ENCODE measurements around the gene NFKBIE. TPM values are rescaled to one million over a fixed set of nuclear protein-coding genes. Genes with fewer than 3 reads are reported as not detected.

The NFKBIE gene
- total RNA-seq, 1 experiment from 2014 or later = 33.4 TPM

- DNase-seq (ENCODE audit: low spot score) = no peak
Measured at GRCh38 chr6:44297063-44298038, 32.0 kb upstream of the NFKBIE start.

GRCh38 chr6:44294832-44295791, 29.8 kb upstream of the NFKBIE start:
- no peak for DNase-seq (ENCODE audit: low spot score)

- no peak for DNase-seq (ENCODE audit: low spot score)
Measured at GRCh38 chr6:44292661-44293365, 27.5 kb upstream of the NFKBIE start.

- no peak for DNase-seq (ENCODE audit: low spot score)
Measured at GRCh38 chr6:44291841-44292240, 26.5 kb upstream of the NFKBIE start.

GRCh38 chr6:44289726-44290260, 24.4 kb upstream of the NFKBIE start:
- no peak for DNase-seq (ENCODE audit: low spot score)

- no peak for DNase-seq (ENCODE audit: low spot score)
Measured at GRCh38 chr6:44286747-44287146, 21.4 kb upstream of the NFKBIE start.

- no peak for DNase-seq (ENCODE audit: low spot score)
Measured at GRCh38 chr6:44286285-44286565, 20.9 kb upstream of the NFKBIE start.

GRCh38 chr6:44285552-44286284, 20.4 kb upstream of the NFKBIE start:
- DNase-seq (ENCODE audit: low spot score) = peak; percentile 24

- DNase-seq (ENCODE audit: low spot score) = no peak
Measured at GRCh38 chr6:44284867-44285266, 19.5 kb upstream of the NFKBIE start.

- no peak for DNase-seq (ENCODE audit: low spot score)
Measured at GRCh38 chr6:44284121-44284520, 18.8 kb upstream of the NFKBIE start.

- peak; percentile 79 for DNase-seq (ENCODE audit: low spot score)
Measured at GRCh38 chr6:44278774-44279697, 13.7 kb upstream of the NFKBIE start.

GRCh38 chr6:44278315-44278714, 13.0 kb upstream of the NFKBIE start:
- no peak for DNase-seq (ENCODE audit: low spot score)

GRCh38 chr6:44277763-44278162, 12.4 kb upstream of the NFKBIE start:
- DNase-seq (ENCODE audit: low spot score) = no peak

- DNase-seq (ENCODE audit: low spot score) = no peak
Measured at GRCh38 chr6:44276667-44277640, 11.6 kb upstream of the NFKBIE start.

- DNase-seq (ENCODE audit: low spot score) = no peak
Measured at GRCh38 chr6:44275749-44276648, 10.6 kb upstream of the NFKBIE start.

- DNase-seq (ENCODE audit: low spot score) = no peak
Measured at GRCh38 chr6:44275271-44275748, 10.0 kb upstream of the NFKBIE start.

- no peak for DNase-seq (ENCODE audit: low spot score)
Measured at GRCh38 chr6:44273617-44274016, 8.3 kb upstream of the NFKBIE start.
